MCF 10A (cell line): Measurements from ENCODE around the gene AFDN. TPM values are rescaled to one million over a fixed set of nuclear protein-coding genes. Genes with fewer than 3 reads are reported as not detected.

Source experiments
- Bru-seq: library from RNA; stranded (reverse); fragments of 400-500 nt; gene quantifications from one replicate; lab custom pipeline; 2021; lab: Mats Ljungman, UMichigan
- BruChase-seq, 2 experiments: library from RNA; stranded (reverse); fragments of 400-500 nt; gene quantifications; one replicate each; lab custom pipeline; 2021; lab: Mats Ljungman, UMichigan
- BruUV-seq: library from RNA; stranded (reverse); fragments of 400-500 nt; replicated peaks from 2 replicates; lab custom pipeline; 2021; lab: Mats Ljungman, UMichigan
- CTCF ChIA-PET: fragments of 300-600 bp; sonication (Branson Sonifier 250); formaldehyde crosslinking; extraction: SDS; loops from one replicate; lab custom pipeline; 2021; ENCODE audit warnings: antibody characterized with exemption, inconsistent platforms; lab: Yijun Ruan, JAX
- POLR2A ChIA-PET: fragments of 300-600, 350-650 bp; sonication (Branson Sonifier 250); formaldehyde crosslinking; extraction: SDS; loops from one replicate; lab custom pipeline; 2020; ENCODE audit warnings: antibody characterized with exemption, inconsistent platforms; lab: Yijun Ruan, JAX
- DNase-seq: peaks from one replicate; pipeline ENCODE4 v3.0.0-alpha.2; 2018; ENCODE audit not compliant: unreplicated experiment
- H3K27ac Mint-ChIP-seq: one replicate; pipeline ENCODE4 v1.8.0; 2022; ENCODE audit warnings: mild to moderate bottlenecking, low read depth, mixed read lengths; ENCODE audit not compliant: unreplicated experiment
- H3K27me3 Mint-ChIP-seq: one replicate; pipeline ENCODE4 v1.8.0; 2022; ENCODE audit warnings: mixed read lengths; ENCODE audit not compliant: insufficient read depth, unreplicated experiment
- H3K36me3 Mint-ChIP-seq: one replicate; pipeline ENCODE4 v1.8.0; 2022; ENCODE audit warnings: mild to moderate bottlenecking, moderate library complexity, mixed read lengths; ENCODE audit not compliant: insufficient read depth, unreplicated experiment
- H3K4me1 Mint-ChIP-seq: one replicate; pipeline ENCODE4 v1.8.0; 2022; ENCODE audit warnings: mixed read lengths; ENCODE audit not compliant: insufficient read depth, unreplicated experiment
- H3K4me3 Mint-ChIP-seq: one replicate; pipeline ENCODE4 v1.8.0; 2022; ENCODE audit warnings: mild to moderate bottlenecking, moderate library complexity, mixed read lengths; ENCODE audit not compliant: unreplicated experiment
- H3K9me3 Mint-ChIP-seq: one replicate; pipeline ENCODE4 v1.8.0; 2022; ENCODE audit warnings: mixed read lengths; ENCODE audit not compliant: unreplicated experiment
- CTCF ChIP-seq: fragments of 200-600 bp; IDR thresholded peaks from one replicate; pipeline ENCODE4 v1.8.0; 2022; ENCODE audit warnings: antibody characterized with exemption, mild to moderate bottlenecking; ENCODE audit not compliant: unreplicated experiment
- intact Hi-C: fragments of 100-400 bp; cut with micrococcal nuclease; formaldehyde crosslinking; loops from 2 replicates; pipeline ENCODE4 v1.14.1; 2022
- long read RNA-seq: library from polyadenylated mRNA; stranded (forward); transcript quantifications from one replicate; pipeline ENCODE4 v2.0.0, GENCODE V29; 2022
- total RNA-seq: library from RNA; stranded (reverse); gene quantifications from 2 replicates; pipeline ENCODE4 v1.2.3, GENCODE V29; 2022

The AFDN gene
- 115 and 124 TPM in 2 replicates for total RNA-seq
- percentile 86 among the genes with signal in this experiment for Bru-seq, nascent RNA
- BruChase-seq, experiment 1, labeled RNA remaining after a 6-hour chase, result percentile 84 among the genes with signal in this experiment
- percentile 84 among the genes with signal in this experiment for BruChase-seq, experiment 2, labeled RNA remaining after a 2-hour chase
- long read RNA-seq, partial matches to known transcripts, result 16 of 35 reads
- long read RNA-seq, other reads (novel, unspliced or antisense), result 15 of 35 reads

- H3K9me3 Mint-ChIP-seq, result no peaks in the 10 kb centered on the region
- intact Hi-C loops, result no loop called here
Observed at GRCh38 chr6:167826896-167827582, at the start of gene AFDN. Gene AFDN, plus strand, starts transcription at chr6:167826911. Its CDS starts 222 bp downstream, at chr6:167827133.

GRCh38 chr6:167778497-167779128 lies 48.1 kb upstream of the AFDN start:
- H3K27ac Mint-ChIP-seq, result no peak overlapping the region
- DNase-seq, result no peak

More at GRCh38 chr6:167826896-167827582, at the start of gene AFDN:
- peaks cover 21% of the 10 kb centered on the region for H3K4me1 Mint-ChIP-seq
- no peaks in the 10 kb centered on the region for H3K36me3 Mint-ChIP-seq
- no peak for DNase-seq
- no peaks in the 10 kb centered on the region for H3K27me3 Mint-ChIP-seq
- peak within 1 kb of the TSS; percentile 96 for H3K4me3 Mint-ChIP-seq
- ChIA-PET CTCF (interaction anchor here (1.0 to 1.7 kb wide), 3 partner anchors 22 to 69 kb away, joined by 3 to 5 read pairs (median 4); no protein-coding TSS in a partner anchor), POLR2A (interaction anchor here (0.6 to 10.0 kb wide), 11 partner anchors 9 to 84 kb away, joined by 3 to 249 read pairs (median 4); no protein-coding TSS in a partner anchor)
- BruUV-seq, result no TSS peak
- TF ChIP-seq CTCF, result no peak
- peak within 1 kb of the TSS; percentile 92 for H3K27ac Mint-ChIP-seq

GRCh38 chr6:167779129-167779992 lies 47.4 kb upstream of the AFDN start:
- Mint-ChIP-seq H3K27me3 (peaks cover 55% of the 10 kb centered on the region), H3K4me1 (no peaks in the 10 kb centered on the region), H3K36me3 (no peaks in the 10 kb centered on the region), H3K4me3 (no peak overlapping the region), H3K27ac (no peak overlapping the region), H3K9me3 (no peaks in the 10 kb centered on the region)
- CTCF ChIA-PET, result no interaction called here
- intact Hi-C loops, result no loop called here
- DNase-seq, result no peak
- POLR2A ChIA-PET, result interaction anchor here (1.1 kb wide), 1 partner anchor 14 kb away, joined by 4 read pairs; no protein-coding TSS in a partner anchor
- no TSS peak for BruUV-seq
- TF ChIP-seq CTCF, result no peak

More at GRCh38 chr6:167778497-167779128, 48.1 kb upstream of the AFDN start:
- no peak for TF ChIP-seq CTCF
- peaks cover 50% of the 10 kb centered on the region for H3K27me3 Mint-ChIP-seq
- ChIA-PET CTCF (no interaction called here), POLR2A (interaction anchor here (1.1 kb wide), 1 partner anchor 13 kb away, joined by 4 read pairs; no protein-coding TSS in a partner anchor)
- intact Hi-C loops, result no loop called here
- H3K4me1 Mint-ChIP-seq, result no peaks in the 10 kb centered on the region
- no peaks in the 10 kb centered on the region for H3K9me3 Mint-ChIP-seq
- H3K36me3 Mint-ChIP-seq, result no peaks in the 10 kb centered on the region
- BruUV-seq, result no TSS peak
- no peak overlapping the region for H3K4me3 Mint-ChIP-seq
